GM12873 (cell line): Measurements from ENCODE around the gene PTCD3.

Experiments
- CTCF ChIP-seq: IDR thresholded peaks from 2 replicates; pipeline ENCODE4 v1.5.1; 2012; ENCODE audit warnings: low read depth, mild to moderate bottlenecking, moderate library complexity, low read length, control low read depth; ENCODE audit not compliant: insufficient read depth; ENCODE audit errors: missing control alignments

The PTCD3 gene

GRCh38 chr2:86118130-86118529 lies 12.1 kb downstream of the PTCD3 start:
- TF ChIP-seq CTCF: no peak

- no peak for TF ChIP-seq CTCF
Observed at GRCh38 chr2:86123328-86123925, 17.4 kb downstream of the PTCD3 start.

GRCh38 chr2:86124683-86125082 lies 18.6 kb downstream of the PTCD3 start:
- TF ChIP-seq CTCF: no peak

- no peak for TF ChIP-seq CTCF
Observed at GRCh38 chr2:86134709-86135108, 28.7 kb downstream of the PTCD3 start.

GRCh38 chr2:86135653-86136052 lies 29.6 kb downstream of the PTCD3 start:
- no peak for TF ChIP-seq CTCF

- no peak for TF ChIP-seq CTCF
Observed at GRCh38 chr2:86136141-86136540, 30.1 kb downstream of the PTCD3 start.

- TF ChIP-seq CTCF: no peak
Observed at GRCh38 chr2:86138736-86139625, 32.9 kb downstream of the PTCD3 start.
